WTC11 (cell line): ENCODE data around the gene EXD3. TPM values are rescaled to one million over a fixed set of nuclear protein-coding genes. Genes with fewer than 3 reads are reported as not detected.

Experiments used
- AR ChIP-seq: fragments of 250-450 bp; sonication (Bioruptor Pico); IDR thresholded peaks from 2 replicates; pipeline ENCODE4 v1.9.0; 2021; ENCODE audit warnings: mild to moderate bottlenecking
- ATF1 ChIP-seq: sonication (generic); formaldehyde crosslinking; IDR thresholded peaks from 2 replicates; pipeline ENCODE4 v1.8.1; 2023; ENCODE audit warnings: mild to moderate bottlenecking, moderate library complexity, missing genetic modification reagents
- CBFB ChIP-seq: sonication (generic); formaldehyde crosslinking; IDR thresholded peaks from 2 replicates; pipeline ENCODE4 v1.8.1; 2022; ENCODE audit warnings: mild to moderate bottlenecking, low read depth, missing genetic modification reagents
- E2F4 ChIP-seq: sonication (generic); formaldehyde crosslinking; IDR thresholded peaks from 2 replicates; pipeline ENCODE4 v1.8.1; 2022; ENCODE audit warnings: low read depth, mild to moderate bottlenecking, moderate library complexity, missing genetic modification reagents, borderline replicate concordance
- E2F5 ChIP-seq: sonication (generic); formaldehyde crosslinking; IDR thresholded peaks from 2 replicates; pipeline ENCODE4 v1.8.1; 2022; ENCODE audit warnings: mild to moderate bottlenecking, moderate library complexity, missing genetic modification reagents
- ELF4 ChIP-seq: sonication (generic); formaldehyde crosslinking; IDR thresholded peaks from 2 replicates; pipeline ENCODE4 v1.8.1; 2022; ENCODE audit warnings: low read depth, mild to moderate bottlenecking, moderate library complexity, missing genetic modification reagents
- ERG ChIP-seq: fragments of 250-450 bp; sonication (Bioruptor Pico); IDR thresholded peaks from 2 replicates; pipeline ENCODE4 v1.8.0; 2021; ENCODE audit warnings: mild to moderate bottlenecking
- FOXP1 ChIP-seq: sonication (generic); formaldehyde crosslinking; IDR thresholded peaks from 2 replicates; pipeline ENCODE4 v1.8.0; 2022; ENCODE audit warnings: missing genetic modification reagents, mild to moderate bottlenecking, moderate library complexity, borderline replicate concordance
- HMGA2 ChIP-seq: fragments of 250-450 bp; sonication (Bioruptor Pico); IDR thresholded peaks from 2 replicates; pipeline ENCODE4 v1.4.0; 2021; ENCODE audit warnings: mild to moderate bottlenecking, moderate library complexity
- IRF2 ChIP-seq: sonication (generic); formaldehyde crosslinking; IDR thresholded peaks from 2 replicates; pipeline ENCODE4 v1.8.0; 2022; ENCODE audit warnings: low read depth, missing genetic modification reagents, borderline replicate concordance
- JAZF1 ChIP-seq: fragments of 250-450 bp; sonication (Bioruptor Pico); IDR thresholded peaks from 2 replicates; pipeline ENCODE4 v1.9.0; 2021; ENCODE audit warnings: moderate library complexity, mild to moderate bottlenecking, inconsistent platforms
- MAX ChIP-seq: sonication (generic); formaldehyde crosslinking; IDR thresholded peaks from 2 replicates; pipeline ENCODE4 v1.8.0; 2022; ENCODE audit warnings: mild to moderate bottlenecking, missing genetic modification reagents
- NFYB ChIP-seq: sonication (generic); formaldehyde crosslinking; conservative IDR thresholded peaks from 2 replicates; pipeline ENCODE4 v1.8.0; 2022; ENCODE audit warnings: low read depth, missing genetic modification reagents
- NR2C2 ChIP-seq: sonication (generic); formaldehyde crosslinking; IDR thresholded peaks from 2 replicates; pipeline ENCODE4 v1.8.0; 2022; ENCODE audit warnings: mild to moderate bottlenecking, missing genetic modification reagents
- OVOL2 ChIP-seq: fragments of 250-450 bp; sonication (Bioruptor Pico); IDR thresholded peaks from 2 replicates; pipeline ENCODE4 v1.9.0; 2021; ENCODE audit warnings: mild to moderate bottlenecking, borderline replicate concordance
- PRDM15 ChIP-seq: sonication (generic); formaldehyde crosslinking; IDR thresholded peaks from 2 replicates; pipeline ENCODE4 v1.8.0; 2022; ENCODE audit warnings: missing genetic modification reagents
- PRRX2 ChIP-seq: fragments of 250-450 bp; sonication (Bioruptor Pico); IDR thresholded peaks from 2 replicates; pipeline ENCODE4 v1.8.0; 2021; ENCODE audit warnings: mild to moderate bottlenecking
- RELA ChIP-seq: sonication (generic); formaldehyde crosslinking; IDR thresholded peaks from 2 replicates; pipeline ENCODE4 v1.8.1; 2022; ENCODE audit warnings: missing genetic modification reagents, mild to moderate bottlenecking, borderline replicate concordance
- RORB ChIP-seq: fragments of 250-450 bp; sonication (Bioruptor Pico); IDR thresholded peaks from 2 replicates; pipeline ENCODE4 v1.9.0; 2021; ENCODE audit warnings: mild to moderate bottlenecking
- TCF7 ChIP-seq: sonication (generic); formaldehyde crosslinking; IDR thresholded peaks from 2 replicates; pipeline ENCODE4 v1.8.0; 2022; ENCODE audit warnings: mild to moderate bottlenecking, low read depth, missing genetic modification reagents, moderate library complexity
- ZMAT4 ChIP-seq: fragments of 250-450 bp; sonication (Bioruptor Pico); IDR thresholded peaks from 2 replicates; pipeline ENCODE4 v1.9.0; 2021; ENCODE audit warnings: mild to moderate bottlenecking
- ZNF121 ChIP-seq: sonication (generic); formaldehyde crosslinking; IDR thresholded peaks from 2 replicates; pipeline ENCODE4 v1.8.0; 2023; ENCODE audit warnings: missing genetic modification reagents
- ZNF416 ChIP-seq: fragments of 250-450 bp; sonication (Bioruptor Pico); IDR thresholded peaks from 2 replicates; pipeline ENCODE4 v1.9.0; 2021; ENCODE audit warnings: mild to moderate bottlenecking, inconsistent platforms
- ZNF425 ChIP-seq: fragments of 250-450 bp; sonication (Bioruptor Pico); conservative IDR thresholded peaks from 2 replicates; pipeline ENCODE4 v1.9.0; 2021; ENCODE audit warnings: mild to moderate bottlenecking
- total RNA-seq: library from RNA; stranded (reverse); gene quantifications from 3 replicates; pipeline ENCODE4 v1.2.3, GENCODE V29; 2021

The EXD3 gene
- total RNA-seq, 1 experiment from 2014 or later = 21.2 TPM

- TF ChIP-seq NFYB (no peak), ZNF425 (CRISPR knock-in tag) (no peak), OVOL2 (no peak; the same call in 1 of the 2 replicates), NR2C2 (CRISPR knock-in tag) (0 out of 2 replicates have a peak, but pooled peaks have one; percentile 35), FOXP1 (CRISPR knock-in tag) (peak; percentile 45; the same call in 1 of the 2 replicates), E2F4 (CRISPR knock-in tag) (no peak), AR (CRISPR knock-in tag) (no peak), ZNF121 (CRISPR knock-in tag) (no peak), RORB (CRISPR knock-in tag) (no peak), ZNF416 (CRISPR knock-in tag) (no peak), IRF2 (CRISPR knock-in tag) (no peak), PRRX2 (CRISPR knock-in tag) (no peak), CBFB (peak; percentile 91; the same call in 1 of the 2 replicates), RELA (CRISPR knock-in tag) (no peak), JAZF1 (CRISPR knock-in tag) (no peak), TCF7 (no peak; the same call in 1 of the 2 replicates), PRDM15 (0 out of 2 replicates have a peak, but pooled peaks have one; percentile 16), ATF1 (CRISPR knock-in tag) (no peak), MAX (CRISPR knock-in tag) (peak; percentile 40; the same call in 1 of the 2 replicates), ERG (CRISPR knock-in tag) (no peak), E2F5 (peak; percentile 45; the same call in 1 of the 2 replicates), ELF4 (CRISPR knock-in tag) (no peak), HMGA2 (CRISPR knock-in tag) (no peak), ZMAT4 (no peak)
These were observed at the start of gene EXD3, which contains the start of gene NOXA1 (continued) for GRCh38 chr9:137422604-137423513.
